ENCODE measurements around the gene HTR4.

HTR4 gene

GRCh38 chr5:148607406-148607805, 46.9 kb downstream of the HTR4 start:
- no peak for TF ChIP-seq CTCF (IDR thresholded peaks at IDR 0.05; ENCODE audit: low read depth, low read length)
- no peak for DNase-seq
- H3K9me3 ChIP-seq: no peaks in the 10 kb centered on the region

GRCh38 chr5:148606296-148606695, 48.0 kb downstream of the HTR4 start:
- H3K4me1 ChIP-seq: no peaks in the 10 kb centered on the region
- DNase-seq: no peak
- no peak for TF ChIP-seq CTCF (IDR thresholded peaks at IDR 0.05; ENCODE audit: low read depth, low read length)
- H3K36me3 ChIP-seq: no peaks in the 10 kb centered on the region
- H3K4me3 ChIP-seq (ENCODE audit: low read depth, low read length): no peak overlapping the region
- H3K27me3 ChIP-seq: no peaks in the 10 kb centered on the region
- no peaks in the 10 kb centered on the region for H3K9me3 ChIP-seq

More at GRCh38 chr5:148607406-148607805, 46.9 kb downstream of the HTR4 start:
- no peaks in the 10 kb centered on the region for H3K4me1 ChIP-seq
- no peaks in the 10 kb centered on the region for H3K36me3 ChIP-seq
- no peaks in the 10 kb centered on the region for H3K27me3 ChIP-seq
- no peak overlapping the region for H3K4me3 ChIP-seq (ENCODE audit: low read depth, low read length)

GRCh38 chr5:148599187-148599586, 55.1 kb downstream of the HTR4 start:
- Histone ChIP-seq H3K36me3 (no peaks in the 10 kb centered on the region), H3K4me1 (no peaks in the 10 kb centered on the region), H3K9me3 (no peaks in the 10 kb centered on the region), H3K27me3 (no peaks in the 10 kb centered on the region), H3K4me3 (ENCODE audit: low read depth, low read length) (no peak overlapping the region)
- DNase-seq: no peak
- no peak for TF ChIP-seq CTCF (IDR thresholded peaks at IDR 0.05; ENCODE audit: low read depth, low read length)

GRCh38 chr5:148595697-148596096, 58.6 kb downstream of the HTR4 start:
- Histone ChIP-seq H3K4me1 (no peaks in the 10 kb centered on the region), H3K4me3 (ENCODE audit: low read depth, low read length) (no peak overlapping the region), H3K27me3 (no peaks in the 10 kb centered on the region), H3K9me3 (no peaks in the 10 kb centered on the region), H3K36me3 (no peaks in the 10 kb centered on the region)
- DNase-seq: no peak
- TF ChIP-seq CTCF (IDR thresholded peaks at IDR 0.05; ENCODE audit: low read depth, low read length): no peak

- no peak for DNase-seq
- Histone ChIP-seq H3K36me3 (no peaks in the 10 kb centered on the region), H3K4me1 (no peaks in the 10 kb centered on the region)
Observed at GRCh38 chr5:148586796-148587195, 67.5 kb downstream of the HTR4 start.

GRCh38 chr5:148585988-148586387, 68.3 kb downstream of the HTR4 start:
- Histone ChIP-seq H3K27me3 (no peaks in the 10 kb centered on the region), H3K9me3 (no peaks in the 10 kb centered on the region), H3K4me3 (ENCODE audit: low read depth, low read length) (no peak overlapping the region), H3K4me1 (no peaks in the 10 kb centered on the region), H3K36me3 (no peaks in the 10 kb centered on the region)
- TF ChIP-seq CTCF (IDR thresholded peaks at IDR 0.05; ENCODE audit: low read depth, low read length): no peak
- no peak for DNase-seq

More at GRCh38 chr5:148586796-148587195, 67.5 kb downstream of the HTR4 start:
- Histone ChIP-seq H3K27me3 (no peaks in the 10 kb centered on the region), H3K4me3 (ENCODE audit: low read depth, low read length) (no peak overlapping the region), H3K9me3 (no peaks in the 10 kb centered on the region)
- TF ChIP-seq CTCF (IDR thresholded peaks at IDR 0.05; ENCODE audit: low read depth, low read length): no peak
